Adrenal gland (tissue), 12 donors: ENCODE measurements around the gene PAX7. TPM values are rescaled to one million over a fixed set of nuclear protein-coding genes. Genes with fewer than 3 reads are reported as not detected.
A peak's percentile ranks its signal among the peaks of the same experiment; 100 is the strongest.

Source experiments
- DNase-seq, 7 donors: peaks; one replicate each; pipeline ENCODE4 v3.0.0-alpha.2; 2019 to 2020
- H3K27ac ChIP-seq, 5 donors: fragments of 200-600 bp; sonication (generic) in 4 of 5; 1 replicate in 3 of 5; 2 replicates in 2 of 5; pipeline versions ENCODE4 v1.5.1 to v1.8.0; 2016 to 2020; ENCODE audit warnings: mild to moderate bottlenecking in 1 of 5
- H3K27me3 ChIP-seq: fragments of 200-600 bp; 2 replicates; pipeline ENCODE4 v1.8.0; 2021
- H3K36me3 ChIP-seq, 2 donors: fragments of 200-600 bp; replicated peaks in 1 of 2; 1 replicate in 1 of 2; 2 replicates in 1 of 2; pipeline versions ENCODE4 v1.5.1 to v1.8.0; 2018 to 2022
- H3K4me1 ChIP-seq, 2 donors: fragments of 200-600 bp; replicated peaks in 1 of 2; 1 replicate in 1 of 2; 2 replicates in 1 of 2; pipeline versions ENCODE4 v1.5.1 to v1.8.0; 2018 to 2021
- H3K4me3 ChIP-seq, 4 donors: fragments of 200-600 bp; sonication (generic) in 3 of 4; one replicate each; pipeline ENCODE4 v1.5.1; 2016 to 2018
- H3K9me3 ChIP-seq, 3 donors: fragments of 200-600 bp; sonication (generic) in 1 of 3; replicated peaks in 1 of 3; 1 replicate in 2 of 3; 2 replicates in 1 of 3; pipeline versions ENCODE4 v1.5.1 to v1.8.0; 2016 to 2021
- CTCF ChIP-seq, 6 experiments: fragments of 450-650 bp in 4 of 6; fragments of 200-600 bp in 2 of 6; sonication (generic) in 1 of 6; IDR thresholded peaks; 1 replicate in 5 of 6; 2 replicates in 1 of 6; pipeline versions ENCODE4 v1.5.1 to v1.8.0; 2016 to 2021; ENCODE audit warnings: antibody characterized with exemption in 6 of 6, mild to moderate bottlenecking in 2 of 6, moderate library complexity in 1 of 6
- POLR2A ChIP-seq, 2 donors: fragments of 450-650 bp; IDR thresholded peaks; one replicate each; pipeline ENCODE4 v1.6.1; 2017; ENCODE audit warnings: antibody characterized with exemption in 2 of 2, mild to moderate bottlenecking in 2 of 2, moderate library complexity in 1 of 2
- WGBS, 4 donors: extraction: QIAGEN DNeasy Blood & Tissue Kit in 2 of 4; methylation state at CpG; one replicate each; pipeline versions ENCODE4 v1.1.5 to v1.1.7; 2013 to 2017; 5-methylcytosine and 5-hydroxymethylcytosine counted together
- intact Hi-C, 2 donors: fragments of 100-400 bp; cut with DNase I; formaldehyde crosslinking; loops; one replicate each; pipeline versions ENCODE4 v1.14.1 to v1.15.0; 2022 to 2023
- polyA plus RNA-seq, 3 donors: library from polyadenylated mRNA; stranded (reverse); fragments of 200-250 nt in 2 of 3; fragments of 350-450 nt in 1 of 3; fragmentation: Illumina TruSeq in 1 of 3; extraction: RNeasy Lipid Tissue Mini Kit (QIAGEN cat#74804) in 1 of 3; gene quantifications; one replicate each; pipeline ENCODE4 v1.2.3, GENCODE V29; 2013 to 2014
- total RNA-seq, 9 donors: library from RNA; depleted of rRNA in 4 of 9; stranded (reverse); fragments of >200 nt in 4 of 9; fragments of 120-200 nt in 1 of 9; fragmentation: NEBNext Ultra II Directional in 1 of 9; extraction: Animal tissue kit (Norgen Biotek cat#: 25700) in 1 of 9; gene quantifications; one replicate each; pipeline versions ENCODE4 v1.1.0 to v1.2.4, GENCODE V29; 2013 to 2023
- donor health status: healthy with polysubstance abuse.
- donor health status: Bipolar disorder and iron deficiency.
- donor health status: DM: yes; HTN: yes; CAD: no.
- donor health status: DM: no; HTN: no; CAD: no.
- donor health status: DM: no; HTN: no; CAD: no.
- donor health status: DM: yes; HTN: yes; CAD: no.

Gene PAX7
- total and polyA plus RNA-seq, 12 donors: not detected

GRCh38 chr1:18722270-18722669 lies 91.6 kb downstream of the PAX7 start:
- peaks cover 21% of the 10 kb centered on the region for H3K27me3 ChIP-seq
- H3K4me3 ChIP-seq: no peak overlapping the region
- no peak for DNase-seq
- H3K27ac ChIP-seq: no peak overlapping the region
- no peak for TF ChIP-seq POLR2A (IDR thresholded peaks at IDR 0.05)
- no peak for TF ChIP-seq CTCF (IDR thresholded peaks at IDR 0.05)
- no peaks in the 10 kb centered on the region for H3K9me3 ChIP-seq
- intact Hi-C loops: no loop called here
- no peaks in the 10 kb centered on the region for H3K4me1 ChIP-seq
- no peaks in the 10 kb centered on the region for H3K36me3 ChIP-seq
- WGBS, 4 donors: 64 to 75% (median 72%) methylated on average over 19 of the region's 19 CpGs

- 69 to 78% (median 73%) methylated on average over 9 of the region's 9 CpGs for WGBS, 4 donors
- Histone ChIP-seq H3K36me3 (no peaks in the 10 kb centered on the region), H3K27me3 (peaks cover 13% of the 10 kb centered on the region), H3K4me3 (no peak overlapping the region), H3K27ac (no peak overlapping the region), H3K4me1 (no peaks in the 10 kb centered on the region), H3K9me3 (no peaks in the 10 kb centered on the region)
- TF ChIP-seq CTCF (IDR thresholded peaks at IDR 0.05) (no peak), POLR2A (IDR thresholded peaks at IDR 0.05) (no peak)
- no peak for DNase-seq
- intact Hi-C loops: no loop called here
Observed at GRCh38 chr1:18723206-18723605, 92.6 kb downstream of the PAX7 start.

- WGBS, 4 donors: 39 to 54% (median 50%) methylated on average over 7 to 19 of the region's 19 CpGs
Observed at GRCh38 chr1:18723701-18724411, 93.2 kb downstream of the PAX7 start.

GRCh38 chr1:18724801-18725200 lies 94.2 kb downstream of the PAX7 start:
- 53 to 65% (median 60%) methylated on average over 7 of the region's 7 CpGs for WGBS, 4 donors

More at GRCh38 chr1:18723701-18724411, 93.2 kb downstream of the PAX7 start:
- TF ChIP-seq CTCF (IDR thresholded peaks at IDR 0.05) (no peak), POLR2A (IDR thresholded peaks at IDR 0.05) (no peak)
- Histone ChIP-seq H3K27ac (no peak overlapping the region), H3K9me3 (no peaks in the 10 kb centered on the region), H3K4me1 (no peaks in the 10 kb centered on the region), H3K27me3 (peaks cover 13% of the 10 kb centered on the region), H3K4me3 (no peak overlapping the region), H3K36me3 (no peaks in the 10 kb centered on the region)
- intact Hi-C loops: no loop called here
- peak in 2 of 7 donors; percentile 16 to 65 for DNase-seq

More at GRCh38 chr1:18724801-18725200, 94.2 kb downstream of the PAX7 start:
- no peak overlapping the region for H3K4me3 ChIP-seq
- DNase-seq: no peak
- intact Hi-C loops: no loop called here
- H3K27ac ChIP-seq: no peak overlapping the region
- H3K36me3 ChIP-seq: no peaks in the 10 kb centered on the region
- H3K27me3 ChIP-seq: peaks cover 9% of the 10 kb centered on the region
- H3K9me3 ChIP-seq: no peaks in the 10 kb centered on the region
- H3K4me1 ChIP-seq: no peaks in the 10 kb centered on the region
- TF ChIP-seq CTCF (IDR thresholded peaks at IDR 0.05) (no peak), POLR2A (IDR thresholded peaks at IDR 0.05) (no peak)
